Medulla oblongata (tissue), 1 donor: Measurements from ENCODE around the gene VCAN.
"Not testable (repeated sequence)": the region's sequence is repeated elsewhere in the genome, so short reads cannot be mapped to it uniquely, and the experiment has no call there.

Source experiments
- DNase-seq: peaks from one replicate; pipeline ENCODE4 v3.0.0-alpha.2; 2015; ENCODE audit errors: extremely low spot score

The VCAN gene

DNA sequence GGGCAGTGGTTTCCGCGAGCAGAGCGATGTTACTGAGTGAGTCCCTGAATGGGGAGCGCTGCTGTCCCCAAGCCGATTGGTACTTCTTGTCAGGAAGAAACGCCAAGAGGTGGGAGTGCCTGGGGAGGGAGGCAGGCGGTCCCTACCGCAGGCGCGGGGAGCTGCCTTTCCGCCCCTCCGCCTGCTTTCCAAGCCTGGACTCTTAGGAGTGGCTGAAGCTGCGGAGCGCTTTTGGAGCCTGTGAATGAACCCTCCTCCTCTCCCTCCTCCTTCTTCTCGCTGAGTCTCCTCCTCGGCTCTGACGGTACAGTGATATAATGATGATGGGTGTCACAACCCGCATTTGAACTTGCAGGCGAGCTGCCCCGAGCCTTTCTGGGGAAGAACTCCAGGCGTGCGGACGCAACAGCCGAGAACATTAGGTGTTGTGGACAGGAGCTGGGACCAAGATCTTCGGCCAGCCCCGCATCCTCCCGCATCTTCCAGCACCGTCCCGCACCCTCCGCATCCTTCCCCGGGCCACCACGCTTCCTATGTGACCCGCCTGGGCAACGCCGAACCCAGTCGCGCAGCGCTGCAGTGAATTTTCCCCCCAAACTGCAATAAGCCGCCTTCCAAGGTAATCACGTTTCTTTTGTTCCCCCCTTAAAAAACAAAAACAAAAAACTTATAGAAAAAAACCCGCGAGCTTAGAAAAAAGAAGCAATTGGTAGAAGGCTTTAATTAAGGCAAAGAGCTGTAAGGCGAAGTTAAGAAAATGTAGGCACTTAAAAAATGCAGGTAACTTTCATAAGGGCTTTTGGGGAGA lies at the start of gene VCAN:
TSS of gene VCAN (plus strand) at position 340 of the 808 bp plus-strand sequence. CDS start 11,775 bp downstream, outside the sequence.
- DNase-seq, result peak; percentile 77

DNA sequence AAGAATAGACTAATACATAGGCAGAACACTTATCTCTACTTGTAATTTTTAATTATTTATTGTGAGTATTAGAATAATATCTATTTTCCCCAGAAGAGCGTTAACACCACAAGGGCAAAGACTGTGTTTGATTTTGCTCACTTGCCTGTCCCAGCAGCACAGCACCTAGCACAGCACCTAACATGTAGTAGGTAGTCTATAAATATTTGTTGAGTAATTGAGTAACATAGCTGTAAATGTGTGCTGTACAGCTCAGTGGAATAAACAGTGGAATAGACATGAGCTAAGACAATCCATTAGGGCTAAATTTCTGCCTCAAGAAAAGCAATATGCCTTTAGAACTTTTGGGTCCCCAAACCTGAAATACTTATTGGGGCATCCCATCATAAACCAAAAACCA lies 49.3 kb upstream of the VCAN start:
- no peak for DNase-seq

DNA sequence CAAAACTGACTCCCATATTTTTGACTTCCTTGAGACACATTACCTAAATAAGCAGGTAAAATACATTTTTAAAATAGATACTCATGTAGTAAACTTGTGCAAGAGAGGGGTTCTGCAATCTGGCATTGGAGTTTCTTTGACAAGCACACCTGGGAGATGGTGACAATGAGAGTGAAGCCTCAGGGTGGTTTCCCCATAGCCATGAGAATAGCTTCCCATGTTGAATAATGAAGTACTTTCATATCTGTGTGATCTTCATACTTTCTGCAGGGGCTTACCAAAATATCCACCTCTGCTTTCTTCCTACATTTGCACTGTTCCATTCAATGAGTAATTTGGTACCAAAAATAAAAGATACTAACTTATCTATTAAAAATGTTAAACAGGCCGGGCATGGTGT lies 44.7 kb upstream of the VCAN start:
- no peak for DNase-seq

GRCh38 chr5:83428126-83428525 lies 43.4 kb upstream of the VCAN start:
- DNase-seq, result no peak

GRCh38 chr5:83428890-83429289 lies 42.7 kb upstream of the VCAN start:
- no peak for DNase-seq

DNA sequence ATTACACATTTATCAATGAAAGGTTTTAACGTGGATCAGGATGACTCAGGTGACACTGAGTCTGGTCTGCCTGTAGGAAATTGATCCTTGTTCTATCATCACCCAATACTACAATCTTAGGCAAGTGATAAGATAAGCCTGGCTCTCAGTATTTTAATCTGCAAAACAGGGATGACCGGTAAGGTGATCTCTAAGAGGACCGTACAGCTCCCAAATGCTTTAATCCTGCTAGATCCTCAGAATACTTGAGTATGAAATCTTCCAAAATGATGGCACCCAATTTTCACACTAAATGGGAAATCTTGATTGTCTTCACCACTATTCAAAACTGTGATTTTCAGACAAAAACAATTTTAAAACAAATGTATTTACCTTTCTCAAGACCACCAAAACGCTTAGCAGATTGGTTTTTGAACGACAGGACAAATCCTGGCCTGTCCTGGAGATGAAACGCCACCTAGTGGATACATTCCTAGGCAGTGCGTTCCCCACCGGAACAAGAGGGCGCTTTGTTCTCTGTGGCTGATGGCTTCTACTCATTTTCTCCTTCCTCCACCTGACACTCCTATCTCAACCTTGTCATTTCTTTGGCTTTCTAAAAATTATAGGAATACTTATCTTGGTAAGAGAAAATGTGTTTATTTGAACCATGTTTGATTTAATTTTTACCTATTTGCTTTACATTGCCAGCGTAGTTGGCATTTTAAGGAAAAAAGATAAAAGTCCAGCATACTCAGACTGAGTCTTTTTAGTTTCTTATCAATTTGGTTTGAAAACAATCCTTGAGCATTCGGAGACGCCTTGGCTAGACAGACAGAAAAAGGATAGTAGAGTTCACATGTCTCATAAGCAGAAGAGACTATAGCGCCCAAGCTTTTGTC lies 41.2 kb upstream of the VCAN start:
- peak; percentile 82 for DNase-seq

DNA sequence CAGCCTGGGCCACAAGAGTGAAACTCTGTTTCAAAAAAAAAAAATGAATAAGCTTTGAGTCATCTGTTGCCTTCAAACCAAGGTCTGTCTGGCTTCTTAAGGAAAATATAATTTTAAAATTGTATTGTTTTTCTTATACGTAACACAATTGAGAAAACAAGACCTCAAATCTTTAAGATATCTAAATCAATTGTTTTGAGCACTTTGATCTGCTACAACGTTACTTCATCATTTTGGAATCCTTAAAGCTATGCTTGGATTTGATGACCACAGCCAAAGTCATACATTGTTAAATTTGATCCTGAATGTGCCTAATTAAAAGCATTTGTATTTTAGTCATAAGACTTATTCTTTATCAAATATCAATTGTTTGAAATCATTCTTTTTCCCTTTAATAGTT lies 37.7 kb upstream of the VCAN start:
- DNase-seq, result no peak

DNA sequence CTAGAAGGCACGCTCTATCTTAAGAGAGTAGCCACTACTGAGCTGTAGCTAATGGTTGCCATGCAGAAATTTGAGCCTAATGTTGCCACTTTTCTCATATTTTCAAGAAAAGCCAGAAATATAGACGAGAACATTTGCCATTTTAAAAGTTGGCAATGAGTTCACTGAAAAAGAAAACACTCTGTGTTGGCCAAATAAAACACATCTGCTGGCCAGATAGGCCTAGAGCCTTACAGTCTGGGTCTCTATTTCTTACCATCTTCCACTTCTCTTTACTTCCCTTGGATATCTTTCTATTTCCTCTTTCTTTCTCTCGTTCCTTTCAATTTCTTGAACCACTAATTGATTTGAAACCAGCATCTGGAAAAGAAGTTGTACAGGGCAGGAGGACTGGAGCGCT lies 36.6 kb upstream of the VCAN start:
- no peak for DNase-seq

- DNase-seq, result no peak
Observed at GRCh38 chr5:83436276-83436675, 35.3 kb upstream of the VCAN start.

- DNase-seq, result not testable (repeated sequence)
Observed at GRCh38 chr5:83437697-83438096, 33.8 kb upstream of the VCAN start.

- no peak for DNase-seq
Observed at GRCh38 chr5:83440826-83441225, 30.7 kb upstream of the VCAN start.

DNA sequence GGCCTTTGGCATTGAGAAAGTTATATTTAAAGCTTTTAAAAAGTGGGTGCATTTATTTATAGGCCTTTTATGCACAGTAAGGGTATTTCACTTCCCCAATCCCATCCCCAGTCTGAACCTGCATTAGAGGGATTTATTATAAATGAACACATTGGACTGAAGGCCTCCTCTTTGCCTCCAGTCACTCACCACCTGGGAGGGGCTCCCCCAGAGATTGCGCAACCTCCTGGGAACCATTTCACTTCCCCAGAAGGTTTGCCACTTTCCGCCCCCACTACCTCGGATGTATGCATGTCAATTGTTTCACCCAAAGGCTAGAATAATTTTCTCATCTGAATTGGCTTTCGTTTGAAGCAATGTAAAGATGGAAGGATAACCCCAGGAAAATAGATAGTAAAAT lies 29.8 kb upstream of the VCAN start:
- no peak for DNase-seq

DNA sequence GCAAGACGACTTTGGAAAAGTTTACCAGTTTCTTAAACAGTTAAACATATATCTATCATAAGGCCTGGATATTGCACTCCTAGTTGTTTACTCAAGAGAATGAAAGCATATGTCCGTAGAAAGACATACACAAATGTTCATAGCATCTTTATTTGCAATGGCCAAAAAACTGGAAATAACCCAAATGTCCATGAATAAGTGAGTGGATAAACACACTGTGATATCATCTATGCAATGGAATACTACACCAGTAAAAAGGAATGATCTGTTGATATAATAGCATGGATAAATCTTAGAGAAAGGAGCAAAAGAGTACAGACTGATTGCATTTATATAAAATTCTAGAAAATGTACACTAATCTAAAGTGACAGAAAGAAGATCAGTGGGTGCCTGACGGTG lies 28.0 kb upstream of the VCAN start:
- no peak for DNase-seq

DNA sequence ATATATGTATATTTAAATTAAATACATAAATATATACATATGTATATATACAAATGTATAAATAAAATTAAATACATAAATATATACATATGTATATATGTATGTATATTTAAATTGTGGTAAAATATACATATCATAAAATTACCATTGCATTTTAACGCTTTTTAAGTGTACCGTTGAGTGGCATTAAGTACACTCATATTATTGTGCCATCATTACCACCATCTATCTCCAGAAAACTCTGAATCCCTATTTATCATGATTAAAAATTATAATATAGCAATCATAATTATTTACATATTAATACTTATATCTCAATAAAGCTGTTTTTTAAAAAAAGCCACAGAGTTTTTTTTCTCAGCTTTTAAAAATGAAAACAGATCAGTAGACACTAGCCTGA lies 27.1 kb upstream of the VCAN start:
- no peak for DNase-seq

DNA sequence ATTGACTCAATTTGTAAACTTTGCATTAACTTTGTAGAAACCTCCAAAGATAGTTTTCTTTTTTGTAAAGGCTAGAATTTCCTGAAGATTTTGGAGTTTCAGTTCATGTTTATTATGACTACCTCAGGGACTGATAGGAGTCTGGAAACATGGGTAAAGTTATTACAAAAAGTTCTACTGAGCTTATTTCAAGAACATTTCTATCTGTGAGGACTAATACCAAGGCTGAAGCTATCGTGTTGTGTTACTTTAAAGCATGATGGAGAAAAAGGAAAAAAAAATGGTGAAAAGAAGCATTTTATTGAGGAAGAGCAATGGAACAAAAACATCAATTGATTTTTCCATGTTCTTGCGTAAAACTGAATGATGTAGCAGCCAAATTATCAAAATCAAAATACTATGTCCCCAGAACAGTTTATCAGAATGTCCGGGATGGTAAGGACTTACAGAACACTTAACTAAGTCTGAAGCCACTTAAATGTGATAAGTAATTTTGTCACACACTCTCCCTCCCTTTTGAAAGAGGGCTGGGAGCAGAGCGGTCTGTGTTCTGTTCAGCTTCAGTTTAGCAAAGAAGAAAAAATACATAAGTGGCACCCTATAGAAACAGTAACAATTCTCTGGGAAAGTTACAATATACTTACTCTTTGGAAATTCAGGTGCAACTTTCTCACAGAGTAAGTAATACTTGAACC lies 25.1 kb upstream of the VCAN start:
- DNase-seq, result no peak

- DNase-seq, result no peak
Observed at GRCh38 chr5:83447533-83447932, 24.0 kb upstream of the VCAN start.

- DNase-seq, result no peak
Observed at GRCh38 chr5:83450183-83450966, 21.2 kb upstream of the VCAN start.

- DNase-seq, result no peak
Observed at GRCh38 chr5:83450967-83451248, 20.6 kb upstream of the VCAN start.

DNA sequence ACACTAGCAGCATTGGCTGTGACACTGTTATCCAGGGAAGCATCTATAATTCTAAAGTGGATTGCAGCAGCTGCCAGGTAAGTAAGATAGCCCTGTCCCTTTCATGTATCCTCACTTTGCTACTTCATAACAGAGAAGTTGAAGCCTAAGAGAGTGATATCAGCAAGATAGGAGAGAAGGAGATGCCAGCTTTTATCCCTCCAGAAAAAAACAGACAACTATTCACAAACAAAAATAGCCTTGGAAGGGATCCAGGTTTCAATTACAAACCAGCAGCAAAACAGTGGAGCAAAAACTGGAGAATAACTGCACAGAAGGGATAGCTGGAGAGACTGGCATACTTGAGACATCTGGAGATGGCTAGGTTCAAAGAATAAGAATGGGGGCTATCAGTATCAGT lies 19.6 kb upstream of the VCAN start:
- no peak for DNase-seq

- DNase-seq, result no peak
Observed at GRCh38 chr5:83453937-83454336, 17.6 kb upstream of the VCAN start.

- no peak for DNase-seq
Observed at GRCh38 chr5:83464261-83464660, 7.3 kb upstream of the VCAN start.
